Measurements from ENCODE around the gene PRPH2.
A peak's percentile ranks its signal among the peaks of the same experiment; 100 is the strongest.
"Not testable (repeated sequence)": the region's sequence is repeated elsewhere in the genome, so short reads cannot be mapped to it uniquely, and the experiment has no call there.

Gene PRPH2

GRCh38 chr6:42702786-42703185 lies 19.6 kb downstream of the PRPH2 start:
- peak overlapping the region; percentile 42 for H3K27ac ChIP-seq
- DNase-seq (ENCODE audit: low read depth, low spot score) = not testable (repeated sequence)

DNA sequence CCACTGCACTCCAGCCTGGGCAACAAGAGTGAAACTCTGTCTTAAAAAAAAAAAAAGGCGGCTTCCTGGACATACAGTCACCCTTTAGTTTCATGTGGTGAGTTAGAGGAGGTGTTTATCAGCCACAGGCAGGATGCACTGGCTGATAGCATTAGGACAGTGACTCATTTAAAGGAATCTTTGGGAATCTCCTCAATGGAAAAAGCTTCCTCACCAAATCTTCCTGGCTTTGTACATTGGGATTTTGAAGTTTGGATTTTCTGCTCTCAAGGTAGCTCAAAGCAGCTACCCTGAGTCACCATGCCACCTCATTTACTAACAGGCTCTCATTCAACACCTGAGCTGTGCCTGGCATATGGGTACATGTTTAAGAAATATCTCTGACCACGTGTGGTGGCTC lies 20.2 kb downstream of the PRPH2 start:
- H3K27ac ChIP-seq = peak overlapping the region; percentile 42
- no peak for DNase-seq (ENCODE audit: low read depth, low spot score)

DNA sequence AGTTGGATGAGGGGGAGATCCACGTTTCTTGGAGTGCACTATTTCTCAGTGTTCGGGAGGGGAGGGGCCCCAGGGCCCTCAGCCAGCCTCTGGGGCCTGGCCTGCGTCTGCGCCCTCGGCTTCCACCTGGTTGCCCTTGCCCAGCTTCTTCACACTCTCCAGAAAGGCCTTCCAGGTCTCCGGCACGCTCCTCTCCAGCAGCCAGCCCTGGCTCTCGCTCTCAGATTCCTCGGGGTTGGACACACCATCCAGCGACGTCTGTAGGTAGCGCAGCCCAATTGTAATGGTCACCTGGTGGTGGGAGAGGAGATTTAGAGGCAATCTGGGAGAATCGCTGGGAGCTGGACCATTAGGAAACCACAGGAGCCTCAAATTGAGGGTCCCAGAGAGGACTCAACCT lies 24.2 kb downstream of the PRPH2 start:
- no peak for DNase-seq (ENCODE audit: low read depth, low spot score)
- H3K27ac ChIP-seq = no peak overlapping the region

- DNase-seq (ENCODE audit: low read depth, low spot score) = no peak
- H3K27ac ChIP-seq = no peak overlapping the region
These were observed 25.1 kb downstream of the PRPH2 start for GRCh38 chr6:42697268-42697655.

GRCh38 chr6:42696526-42697267 lies 25.7 kb downstream of the PRPH2 start:
- H3K27ac ChIP-seq = no peak overlapping the region
- DNase-seq (ENCODE audit: low read depth, low spot score) = no peak

DNA sequence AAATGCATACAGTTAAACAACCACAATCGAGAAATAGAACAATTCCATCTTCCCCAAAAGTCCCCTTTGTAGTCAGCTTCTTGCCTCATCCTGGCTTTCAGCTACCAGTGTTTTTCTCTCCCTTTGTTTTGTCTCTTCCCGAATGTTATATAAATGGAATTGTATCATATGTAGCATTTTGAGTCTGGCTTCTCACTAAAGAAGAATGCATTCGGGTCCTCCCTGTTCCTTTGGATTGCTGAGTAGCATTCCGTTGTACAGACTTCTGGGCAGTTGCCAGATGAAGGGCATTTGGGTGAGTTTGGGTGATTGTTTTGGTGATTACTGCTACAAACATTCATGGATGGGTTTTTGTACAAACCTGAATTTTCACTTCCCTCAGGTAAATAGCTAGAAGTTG lies 27.8 kb downstream of the PRPH2 start:
- DNase-seq (ENCODE audit: low read depth, low spot score) = no peak
- H3K27ac ChIP-seq = peak overlapping the region; percentile 81

DNA sequence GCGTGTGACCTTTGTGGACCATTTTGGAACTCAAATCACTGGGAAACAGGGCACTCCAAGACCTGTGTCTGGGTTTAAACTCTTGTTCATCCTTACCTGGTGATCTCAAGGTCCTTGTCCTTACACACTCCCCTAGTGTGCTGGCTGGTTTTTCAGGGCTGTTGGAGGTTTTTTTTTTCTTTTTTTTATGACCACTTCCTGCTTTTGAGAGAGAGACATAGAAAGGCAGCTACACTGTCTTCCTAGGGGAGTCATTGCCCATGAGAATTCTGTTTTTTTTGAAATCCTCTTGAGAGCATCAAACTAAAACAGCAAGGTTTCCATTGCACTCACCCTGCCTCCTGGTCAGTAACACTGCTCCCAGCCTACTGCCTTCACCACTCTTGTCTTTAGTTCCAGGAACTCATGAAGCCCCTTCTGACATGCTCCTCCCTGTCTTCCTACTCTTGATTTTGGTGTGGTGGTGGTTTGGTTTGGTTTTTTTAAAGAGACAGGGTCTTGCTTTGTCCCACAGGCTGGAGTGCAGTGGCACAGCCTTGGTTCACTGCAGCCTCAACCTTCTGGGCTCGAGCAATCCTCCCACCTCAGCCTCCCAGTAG lies 28.6 kb downstream of the PRPH2 start:
- H3K27ac ChIP-seq = peak overlapping the region; percentile 81
- DNase-seq (ENCODE audit: low read depth, low spot score) = no peak

- peak; percentile 20 for DNase-seq (ENCODE audit: low read depth, low spot score)
- H3K27ac ChIP-seq = peak overlapping the region; percentile 81
These were observed 30.1 kb downstream of the PRPH2 start for GRCh38 chr6:42692137-42692911.

DNA sequence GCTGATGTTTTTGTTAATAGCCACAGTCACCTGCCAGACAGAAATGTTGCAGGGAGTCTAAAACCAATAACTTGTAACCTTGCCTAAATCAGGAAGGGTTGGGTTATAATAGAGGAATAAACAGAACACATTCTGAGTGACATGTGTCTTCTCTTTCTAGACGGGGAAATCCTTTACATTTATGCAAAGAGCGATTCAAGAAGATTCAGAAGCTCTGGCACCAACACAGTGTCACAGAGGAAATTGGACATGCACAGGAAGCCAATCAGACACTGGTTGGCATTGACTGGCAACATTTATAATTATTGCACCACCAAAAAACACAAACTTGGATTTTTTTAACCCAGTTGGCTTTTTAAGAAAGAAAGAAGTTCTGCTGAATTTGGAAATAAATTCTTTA lies 31.5 kb downstream of the PRPH2 start:
- H3K27ac ChIP-seq = peak overlapping the region; percentile 81

GRCh38 chr6:42690151-42690702 lies 32.2 kb downstream of the PRPH2 start:
- no peak for DNase-seq (ENCODE audit: low read depth, low spot score)
- peak overlapping the region; percentile 81 for H3K27ac ChIP-seq

More for the DNA sequence above, 31.5 kb downstream of the PRPH2 start:
- no peak for DNase-seq (ENCODE audit: low read depth, low spot score)

GRCh38 chr6:42689371-42689770 lies 33.0 kb downstream of the PRPH2 start:
- DNase-seq (ENCODE audit: low read depth, low spot score) = no peak
- H3K27ac ChIP-seq = no peak overlapping the region

DNA sequence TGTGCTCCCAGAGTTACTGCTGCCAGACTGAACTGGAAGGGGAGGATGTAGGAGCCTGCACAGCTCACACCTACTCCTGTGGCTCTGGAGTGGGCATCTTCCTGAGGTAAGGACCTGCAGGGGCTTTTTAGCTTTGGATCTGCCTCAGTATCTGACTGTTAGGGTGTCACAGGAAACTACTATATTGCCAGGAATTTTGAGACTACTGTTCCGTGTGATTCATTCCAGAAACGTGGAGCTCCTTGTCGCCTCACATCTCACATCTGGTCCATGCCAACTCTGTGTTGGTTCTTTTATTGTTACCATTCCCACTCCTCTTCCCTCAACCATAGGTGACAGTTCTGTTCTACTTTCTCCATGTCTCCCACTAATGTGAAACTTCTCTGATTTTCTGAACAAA lies 34.1 kb downstream of the PRPH2 start:
- H3K27ac ChIP-seq = no peak overlapping the region
- DNase-seq (ENCODE audit: low read depth, low spot score) = no peak

- no peak for DNase-seq (ENCODE audit: low read depth, low spot score)
- H3K27ac ChIP-seq = no peak overlapping the region
These were observed 43.0 kb downstream of the PRPH2 start for GRCh38 chr6:42679358-42679757.

DNA sequence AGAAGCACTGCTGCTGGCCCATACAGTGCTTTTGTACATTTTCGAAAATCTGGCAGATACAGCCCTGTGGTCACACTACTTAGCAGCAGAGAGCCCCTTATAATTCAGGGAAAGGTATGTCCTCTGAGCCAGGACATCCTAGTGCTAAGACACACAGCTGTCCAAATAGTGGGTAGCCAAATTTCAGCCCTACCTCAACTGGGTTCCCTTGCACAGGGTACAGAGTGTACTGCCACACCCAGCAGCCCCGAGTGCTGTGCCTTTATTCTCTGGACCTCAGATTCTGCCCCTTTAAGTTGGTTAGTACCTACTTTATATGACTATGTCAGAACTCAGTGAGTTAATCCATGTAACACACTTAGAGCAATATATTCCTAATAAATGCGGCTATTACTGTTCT lies 47.6 kb downstream of the PRPH2 start:
- no peak overlapping the region for H3K27ac ChIP-seq
- no peak for DNase-seq (ENCODE audit: low read depth, low spot score)

- not testable (repeated sequence) for H3K27ac ChIP-seq; DNase-seq (ENCODE audit: low read depth, low spot score)
These were observed 48.0 kb downstream of the PRPH2 start for GRCh38 chr6:42674368-42674767.

GRCh38 chr6:42664718-42665117 lies 57.7 kb downstream of the PRPH2 start:
- H3K27ac ChIP-seq = no peak overlapping the region
- no peak for DNase-seq (ENCODE audit: low read depth, low spot score)

DNA sequence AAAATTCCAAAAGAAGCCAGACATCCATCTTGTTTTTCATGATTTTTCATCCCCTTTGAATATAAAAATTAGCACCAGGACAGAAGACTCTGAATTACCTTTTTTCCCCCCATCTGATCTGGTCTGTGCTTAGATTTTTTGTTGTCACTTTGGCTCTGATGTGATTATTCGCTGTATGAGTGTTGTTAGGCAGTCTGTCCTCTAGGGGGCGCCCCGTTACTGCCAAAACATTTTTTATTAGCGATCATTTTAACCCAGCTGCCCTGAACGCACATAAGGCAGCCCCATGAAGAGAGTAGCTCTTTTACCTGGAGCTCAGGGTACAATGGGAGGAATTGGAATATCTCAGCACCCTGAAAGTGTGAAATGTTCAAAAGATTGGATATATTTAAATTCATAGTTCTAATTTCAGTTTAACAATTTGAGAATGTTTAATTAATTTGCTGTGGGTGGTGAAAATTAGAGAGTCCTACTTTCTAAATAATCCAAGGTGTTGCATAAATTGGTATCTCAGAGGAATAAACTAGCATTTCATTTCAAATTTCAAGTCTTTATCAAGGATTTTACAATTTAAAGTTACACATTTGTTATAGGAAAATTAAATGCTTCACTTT lies 60.8 kb downstream of the PRPH2 start:
- H3K27ac ChIP-seq = no peak overlapping the region
- DNase-seq (ENCODE audit: low read depth, low spot score) = no peak

GRCh38 chr6:42659806-42660205 lies 62.6 kb downstream of the PRPH2 start:
- H3K27ac ChIP-seq = no peak overlapping the region
- DNase-seq (ENCODE audit: low read depth, low spot score) = no peak

- no peak overlapping the region for H3K27ac ChIP-seq
These were observed 68.5 kb downstream of the PRPH2 start for GRCh38 chr6:42653851-42654250.

DNA sequence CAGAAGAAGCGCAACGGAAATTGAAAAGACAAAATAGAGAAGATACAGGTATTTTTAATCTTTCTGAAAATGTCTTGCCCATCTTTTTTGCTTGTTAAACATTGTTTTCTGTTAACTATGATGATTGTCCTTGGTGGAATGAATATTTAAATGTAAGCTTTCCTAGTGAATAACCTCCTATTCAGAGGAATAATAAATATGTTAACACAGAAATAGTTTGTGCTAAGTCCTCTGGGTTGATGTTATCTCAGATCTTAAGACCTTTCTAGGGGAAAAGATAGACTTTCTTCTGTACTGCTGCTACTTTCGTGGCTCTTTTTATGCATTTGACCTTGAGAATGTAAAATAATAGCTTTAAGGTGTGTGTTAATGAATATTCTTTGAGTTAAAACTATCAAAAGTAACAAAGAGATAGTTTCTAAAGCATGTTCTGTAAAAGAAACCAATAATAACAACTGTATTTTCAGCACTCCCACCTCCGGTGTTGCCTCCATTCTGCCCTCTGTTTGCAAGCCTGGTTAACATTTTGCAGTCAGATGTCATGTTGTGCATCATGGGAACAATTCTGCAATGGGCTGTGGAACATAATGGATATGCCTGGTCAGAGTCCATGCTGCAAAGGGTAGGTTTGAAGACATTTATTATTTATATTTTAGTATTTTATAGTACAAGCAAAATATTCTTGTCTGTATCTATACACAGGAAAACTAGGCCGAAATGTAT lies 70.2 kb downstream of the PRPH2 start:
- no peak for DNase-seq (ENCODE audit: low read depth, low spot score)
- no peak overlapping the region for H3K27ac ChIP-seq

More at GRCh38 chr6:42653851-42654250, 68.5 kb downstream of the PRPH2 start:
- DNase-seq (ENCODE audit: low read depth, low spot score) = no peak
